HFF-Myc (cell line): ENCODE results near the gene AKAP8L.

Source experiments
- DNase-seq: peaks from one replicate; pipeline ENCODE4 v3.0.0-alpha.2; 2011; ENCODE audit warnings: low read depth; ENCODE audit errors: extremely low read depth
- H3K4me3 ChIP-seq: replicated peaks from 2 replicates; pipeline ENCODE4 v1.5.1; 2011; ENCODE audit warnings: low read depth, mild to moderate bottlenecking, control low read depth, low read length
- CTCF ChIP-seq: IDR thresholded peaks from 2 replicates; pipeline ENCODE4 v1.5.1; 2012; ENCODE audit warnings: mild to moderate bottlenecking, low read depth, low read length, control low read depth; ENCODE audit errors: missing control alignments

AKAP8L gene

GRCh38 chr19:15372891-15373301 is 45.9 kb downstream of the AKAP8L start:
- no peak for TF ChIP-seq CTCF
- no peak for DNase-seq

GRCh38 chr19:15372470-15372869 is 46.3 kb downstream of the AKAP8L start:
- no peak for DNase-seq
- no peak for TF ChIP-seq CTCF
- H3K4me3 ChIP-seq, result no peak overlapping the region

More at GRCh38 chr19:15372891-15373301, 45.9 kb downstream of the AKAP8L start:
- no peak overlapping the region for H3K4me3 ChIP-seq

- no peak for DNase-seq
- H3K4me3 ChIP-seq, result no peak overlapping the region
- no peak for TF ChIP-seq CTCF
Observed at GRCh38 chr19:15371786-15372380, 46.9 kb downstream of the AKAP8L start.

GRCh38 chr19:15371119-15371518 is 47.7 kb downstream of the AKAP8L start:
- no peak for DNase-seq
- H3K4me3 ChIP-seq, result no peak overlapping the region
- TF ChIP-seq CTCF, result no peak

- no peak overlapping the region for H3K4me3 ChIP-seq
- DNase-seq, result no peak
- TF ChIP-seq CTCF, result no peak
Observed at GRCh38 chr19:15369594-15369891, 49.2 kb downstream of the AKAP8L start.

GRCh38 chr19:15368798-15369593 is 49.8 kb downstream of the AKAP8L start:
- no peak for TF ChIP-seq CTCF
- no peak for DNase-seq
- no peak overlapping the region for H3K4me3 ChIP-seq
